K562 (cell line): ENCODE data around the gene MLST8.

Experiments used
- ATF3 ChIP-seq, 2 experiments: fragments of 450-650 bp in 1 of 2; sonication (generic) in 1 of 2; formaldehyde crosslinking in 1 of 2; IDR thresholded peaks in 1 of 2; conservative IDR thresholded peaks in 1 of 2; 2 replicates each; pipeline versions ENCODE4 v1.6.1 to v1.8.1; 2016 to 2023; ENCODE audit warnings: mild to moderate bottlenecking in 2 of 2, moderate library complexity in 2 of 2, inconsistent platforms in 1 of 2, missing genetic modification reagents in 1 of 2
- SMAD3 ChIP-seq: fragments of 450-650 bp; formaldehyde crosslinking; conservative IDR thresholded peaks from 2 replicates; pipeline ENCODE4 v1.4.0; 2020; ENCODE audit warnings: mild to moderate bottlenecking
- USF2 ChIP-seq: sonication (generic); formaldehyde crosslinking; IDR thresholded peaks from 2 replicates; pipeline ENCODE4 v1.5.0; 2020; ENCODE audit warnings: missing genetic modification reagents
- ZBTB1 ChIP-seq: sonication (generic); formaldehyde crosslinking; IDR thresholded peaks from 2 replicates; pipeline ENCODE4 v1.8.1; 2023; ENCODE audit warnings: missing genetic modification reagents, low read depth, mild to moderate bottlenecking, borderline replicate concordance

GRCh38 chr16:2223942-2224486, 18.8 kb downstream of the MLST8 start:
- TF ChIP-seq SMAD3 (CRISPR knock-in tag), result no peak
- no peak for TF ChIP-seq ATF3 (IDR thresholded peaks at IDR 0.05)
- no peak for TF ChIP-seq ATF3 (CRISPR knock-in tag; conservative IDR thresholded peaks at IDR 0.05)
- no peak for TF ChIP-seq USF2 (CRISPR knock-in tag)
- peak; percentile 27; the same call in 1 of the 2 replicates for TF ChIP-seq ZBTB1 (CRISPR knock-in tag)
